ENCODE measurements around the gene CPNE8. TPM values are rescaled to one million over a fixed set of nuclear protein-coding genes. Genes with fewer than 3 reads are reported as not detected.

CPNE8 gene
- polyA plus RNA-seq, 1 donor from 2014 or later = 1.9 TPM

- Histone ChIP-seq H3K4me3 (ENCODE audit: low read length) (no peak overlapping the region), H3K36me3 (ENCODE audit: insufficient read depth, low read length) (no peaks in the 10 kb centered on the region), H3K79me2 (replicated peaks; ENCODE audit: insufficient read depth, low read length) (no peaks in the 10 kb centered on the region), H3K9me2 (ENCODE audit: insufficient read depth, low read length) (no peaks in the 10 kb centered on the region), H3K9ac (ENCODE audit: low read length) (no peak overlapping the region), H3K9me3 (ENCODE audit: low read length) (no peaks in the 10 kb centered on the region), H2AFZ (ENCODE audit: low read depth, low read length) (no peak overlapping the region), H3F3A (ENCODE audit: insufficient read depth, low read length, poor library complexity, severe bottlenecking) (no peaks in the 10 kb centered on the region), H3K27ac (ENCODE audit: low read length) (no peak overlapping the region), H3K27me3 (ENCODE audit: insufficient read depth, low read depth, low read length) (no peaks in the 10 kb centered on the region), H3K4me2 (ENCODE audit: low read length) (no peak overlapping the region), H4K20me1 (ENCODE audit: insufficient read depth) (no peaks in the 10 kb centered on the region)
- TF ChIP-seq TAF1 (IDR thresholded peaks at IDR 0.05; ENCODE audit: low read depth) (no peak), POLR2AphosphoS5 (IDR thresholded peaks at IDR 0.05) (no peak), SMC3 (conservative IDR thresholded peaks at IDR 0.05; ENCODE audit: poor library complexity) (no peak), EZH2 (IDR thresholded peaks at IDR 0.05; ENCODE audit: borderline replicate concordance, insufficient read depth, low read length, poor library complexity, severe bottlenecking) (no peak)
Measured at GRCh38 chr12:38831715-38832114, 73.7 kb downstream of the CPNE8 start.

- Histone ChIP-seq H3K36me3 (ENCODE audit: insufficient read depth, low read length) (no peaks in the 10 kb centered on the region), H3K27ac (ENCODE audit: low read length) (no peak overlapping the region), H3K9me2 (ENCODE audit: insufficient read depth, low read length) (no peaks in the 10 kb centered on the region), H3K9ac (ENCODE audit: low read length) (no peak overlapping the region), H4K20me1 (ENCODE audit: insufficient read depth) (no peaks in the 10 kb centered on the region), H3K4me2 (ENCODE audit: low read length) (no peak overlapping the region), H3K27me3 (ENCODE audit: insufficient read depth, low read depth, low read length) (no peaks in the 10 kb centered on the region), H2AFZ (ENCODE audit: low read depth, low read length) (no peak overlapping the region), H3K79me2 (replicated peaks; ENCODE audit: insufficient read depth, low read length) (no peaks in the 10 kb centered on the region), H3K9me3 (ENCODE audit: low read length) (no peaks in the 10 kb centered on the region), H3F3A (ENCODE audit: insufficient read depth, low read length, poor library complexity, severe bottlenecking) (no peaks in the 10 kb centered on the region), H3K4me3 (ENCODE audit: low read length) (no peak overlapping the region)
- no peak for TF ChIP-seq REST (IDR thresholded peaks at IDR 0.05; ENCODE audit: borderline replicate concordance)
- no peak for TF ChIP-seq MXI1 (conservative IDR thresholded peaks at IDR 0.05; ENCODE audit: poor library complexity, severe bottlenecking)
- no peak for TF ChIP-seq TAF1 (IDR thresholded peaks at IDR 0.05; ENCODE audit: low read depth)
- TF ChIP-seq CTCF (IDR thresholded peaks at IDR 0.05; ENCODE audit: poor library complexity, severe bottlenecking) = no peak
- no peak for TF ChIP-seq POLR2AphosphoS5 (IDR thresholded peaks at IDR 0.05)
- TF ChIP-seq SMC3 (conservative IDR thresholded peaks at IDR 0.05; ENCODE audit: poor library complexity) = no peak
- TF ChIP-seq EP300 (conservative IDR thresholded peaks at IDR 0.05; ENCODE audit: poor library complexity, severe bottlenecking) = no peak
- TF ChIP-seq EZH2 (IDR thresholded peaks at IDR 0.05; ENCODE audit: borderline replicate concordance, insufficient read depth, low read length, poor library complexity, severe bottlenecking) = no peak
- no peak for TF ChIP-seq RAD21 (conservative IDR thresholded peaks at IDR 0.05)
Measured at GRCh38 chr12:38825006-38825405, 80.4 kb downstream of the CPNE8 start.

Measured in neural cell (in vitro differentiated cells).